Endothelial cell of umbilical vein (primary cell): ENCODE measurements around the gene TMPRSS3. TPM values are rescaled to one million over a fixed set of nuclear protein-coding genes. Genes with fewer than 3 reads are reported as not detected.

Experiments
- BruUV-seq: library from RNA; stranded (reverse); fragments of 400-500 nt; replicated peaks from 2 replicates; lab custom pipeline; 2021; lab: Mats Ljungman, UMichigan
- CTCF ChIA-PET: fragments of 300-600, 350-600 bp; sonication (Branson Sonifier 250); formaldehyde crosslinking; loops from one replicate; lab custom pipeline; 2021; ENCODE audit warnings: antibody characterized with exemption, inconsistent platforms; lab: Charles Lee
- POLR2A ChIA-PET: fragments of 300-600, 350-600 bp; sonication (Branson Sonifier 250); formaldehyde crosslinking; loops from one replicate; lab custom pipeline; 2021; ENCODE audit warnings: antibody characterized with exemption, inconsistent platforms; lab: Charles Lee
- DNase-seq: peaks from one replicate; pipeline ENCODE4 v3.0.0-alpha.2; 2011; ENCODE audit warnings: low read depth, low spot score
- FAIRE-seq: peaks from 2 replicates; lab custom pipeline; 2011; peaks lifted over from hg19 to GRCh38; lab: Jason Lieb, UNC
- H2AFZ ChIP-seq: 2 replicates; pipeline ENCODE4 v1.6.0; 2012; ENCODE audit warnings: low read depth, low read length, control low read depth, inconsistent platforms
- H3K27ac ChIP-seq: 2 replicates; pipeline ENCODE4 v1.5.1; 2011; ENCODE audit warnings: low read depth, mild to moderate bottlenecking, control low read depth, low read length, moderate library complexity; ENCODE audit not compliant: insufficient read depth
- H3K27me3 ChIP-seq, 2 experiments: 2 replicates each; pipeline versions ENCODE4 v1.6.0 to v1.6.1; 2011; ENCODE audit warnings: low read length in 2 of 2, mixed read lengths in 1 of 2; ENCODE audit not compliant: control insufficient read depth in 2 of 2, insufficient read depth in 2 of 2
- H3K36me3 ChIP-seq, 2 experiments: 2 replicates in 1 of 2; 3 replicates in 1 of 2; pipeline ENCODE4 v1.5.1; 2011; ENCODE audit warnings: low read length in 2 of 2, mild to moderate bottlenecking in 1 of 2, moderate library complexity in 1 of 2; ENCODE audit not compliant: control insufficient read depth in 2 of 2, insufficient read depth in 2 of 2; ENCODE audit errors: extremely low read depth in 1 of 2
- H3K4me1 ChIP-seq: 3 replicates; pipeline ENCODE4 v1.5.1; 2011; ENCODE audit warnings: mild to moderate bottlenecking, low read length; ENCODE audit not compliant: control insufficient read depth, insufficient read depth; ENCODE audit errors: extremely low read depth
- H3K4me2 ChIP-seq: 2 replicates; pipeline ENCODE4 v1.6.1; 2011; ENCODE audit warnings: low read length, control low read depth, mixed read lengths; ENCODE audit not compliant: insufficient read depth
- H3K4me3 ChIP-seq, 3 experiments: fragments of 200-600 bp in 1 of 3; sonication (generic), shearing (Covaris generic) in 1 of 3; replicated peaks in 1 of 3; 2 replicates each; pipeline ENCODE4 v1.5.1; 2011 to 2016; ENCODE audit warnings: control low read depth in 3 of 3, low read length in 3 of 3, mild to moderate bottlenecking in 2 of 3, inconsistent platforms in 1 of 3, low read depth in 1 of 3, moderate library complexity in 1 of 3; ENCODE audit not compliant: insufficient read depth in 1 of 3
- H3K79me2 ChIP-seq: 2 replicates; pipeline ENCODE4 v1.6.0; 2012; ENCODE audit warnings: low read length, inconsistent platforms; ENCODE audit not compliant: control insufficient read depth, insufficient read depth
- H3K9ac ChIP-seq: replicated peaks from 2 replicates; pipeline ENCODE3; 2011; ENCODE audit warnings: low read length, control low read depth; ENCODE audit not compliant: insufficient read depth; ENCODE audit errors: extremely low read depth
- H3K9me1 ChIP-seq: replicated peaks from 3 replicates; pipeline ENCODE4 v1.6.0; 2011; ENCODE audit warnings: mild to moderate bottlenecking, low read length; ENCODE audit not compliant: control insufficient read depth, insufficient read depth; ENCODE audit errors: extremely low read depth
- H3K9me3 ChIP-seq: replicated peaks from 2 replicates; pipeline ENCODE4 v1.5.1; 2012; ENCODE audit warnings: low read length, inconsistent platforms; ENCODE audit not compliant: control insufficient read depth, insufficient read depth
- H4K20me1 ChIP-seq: replicated peaks from 2 replicates; pipeline ENCODE3; 2011; ENCODE audit warnings: mild to moderate bottlenecking, low read length; ENCODE audit not compliant: control insufficient read depth, insufficient read depth; ENCODE audit errors: extremely low read depth
- CTCF ChIP-seq, 2 donors: IDR thresholded peaks; 1 replicate in 1 of 2; 2 replicates in 1 of 2; pipeline ENCODE4 v1.5.1; 2011; ENCODE audit warnings: low read length in 2 of 2, mild to moderate bottlenecking in 2 of 2, moderate library complexity in 2 of 2, control low read depth in 1 of 2, inconsistent platforms in 1 of 2, low read depth in 1 of 2; ENCODE audit not compliant: insufficient read depth in 1 of 2; ENCODE audit errors: extremely low read depth in 1 of 2
- EZH2 ChIP-seq: IDR thresholded peaks from 2 replicates; pipeline ENCODE4 v1.6.1; 2012; ENCODE audit warnings: borderline replicate concordance, low read depth, mild to moderate bottlenecking, moderate library complexity, low read length, inconsistent platforms; ENCODE audit not compliant: severe bottlenecking
- FOS ChIP-seq: IDR thresholded peaks from 2 replicates; pipeline ENCODE4 v1.6.1; 2011; ENCODE audit warnings: mild to moderate bottlenecking, low read length, moderate library complexity, borderline replicate concordance; ENCODE audit not compliant: insufficient read depth
- GATA2 ChIP-seq: IDR thresholded peaks from 2 replicates; pipeline ENCODE4 v1.7.0; 2011; ENCODE audit warnings: low read depth, mild to moderate bottlenecking, moderate library complexity, mixed read lengths, low read length; ENCODE audit not compliant: insufficient read length, insufficient read depth
- JUN ChIP-seq: IDR thresholded peaks from 2 replicates; pipeline ENCODE4 v1.6.1; 2011; ENCODE audit warnings: borderline replicate concordance, low read depth; ENCODE audit not compliant: insufficient read length, insufficient read depth
- MAX ChIP-seq: IDR thresholded peaks from 2 replicates; pipeline ENCODE4 v1.6.1; 2011; ENCODE audit not compliant: insufficient read depth, insufficient read length
- MYC ChIP-seq: IDR thresholded peaks from one replicate; pipeline ENCODE4 v1.6.1; 2011; ENCODE audit warnings: mild to moderate bottlenecking, low read depth, low read length
- POLR2A ChIP-seq: IDR thresholded peaks from 2 replicates; pipeline ENCODE4 v1.6.1; 2012; ENCODE audit warnings: low read depth, mild to moderate bottlenecking, control low read depth, low read length
- POLR2AphosphoS5 ChIP-seq: IDR thresholded peaks from 2 replicates; pipeline ENCODE4 v1.6.1; 2012; ENCODE audit warnings: low read depth, mild to moderate bottlenecking, control low read depth, low read length, moderate library complexity; ENCODE audit not compliant: insufficient read depth
- dilution Hi-C: fragments of 300-500 bp; cut with MboI; formaldehyde crosslinking; loops from one replicate; pipeline ENCODE4 v1.15.0; 2019; ENCODE audit warnings: low sequenced_read_pairs; ENCODE audit not compliant: extremely low pct_ligation_motif_present
- intact Hi-C: fragments of 100-400 bp; cut with micrococcal nuclease; formaldehyde crosslinking; loops from one replicate; pipeline ENCODE4 v1.10.0; 2022
- polyA plus RNA-seq, 4 experiments: library from polyadenylated mRNA; depleted of rRNA in 3 of 4; stranded (reverse) in 3 of 4; unstranded in 1 of 4; fragments of >200 nt; gene quantifications; 2 replicates each; pipeline versions ENCODE4 v1.2.1 to v1.2.3, GENCODE V29; 2011 to 2012; ENCODE audit warnings: missing spikeins in 1 of 4
- total RNA-seq: library from RNA; stranded (reverse); gene quantifications from 2 replicates; pipeline ENCODE4 v1.2.3, GENCODE V29; 2021

The TMPRSS3 gene
- total and polyA plus RNA-seq, 2 donors (not counting 3 experiments of a cell fraction or from before 2014, with no cell fraction given) = not detected

DNA sequence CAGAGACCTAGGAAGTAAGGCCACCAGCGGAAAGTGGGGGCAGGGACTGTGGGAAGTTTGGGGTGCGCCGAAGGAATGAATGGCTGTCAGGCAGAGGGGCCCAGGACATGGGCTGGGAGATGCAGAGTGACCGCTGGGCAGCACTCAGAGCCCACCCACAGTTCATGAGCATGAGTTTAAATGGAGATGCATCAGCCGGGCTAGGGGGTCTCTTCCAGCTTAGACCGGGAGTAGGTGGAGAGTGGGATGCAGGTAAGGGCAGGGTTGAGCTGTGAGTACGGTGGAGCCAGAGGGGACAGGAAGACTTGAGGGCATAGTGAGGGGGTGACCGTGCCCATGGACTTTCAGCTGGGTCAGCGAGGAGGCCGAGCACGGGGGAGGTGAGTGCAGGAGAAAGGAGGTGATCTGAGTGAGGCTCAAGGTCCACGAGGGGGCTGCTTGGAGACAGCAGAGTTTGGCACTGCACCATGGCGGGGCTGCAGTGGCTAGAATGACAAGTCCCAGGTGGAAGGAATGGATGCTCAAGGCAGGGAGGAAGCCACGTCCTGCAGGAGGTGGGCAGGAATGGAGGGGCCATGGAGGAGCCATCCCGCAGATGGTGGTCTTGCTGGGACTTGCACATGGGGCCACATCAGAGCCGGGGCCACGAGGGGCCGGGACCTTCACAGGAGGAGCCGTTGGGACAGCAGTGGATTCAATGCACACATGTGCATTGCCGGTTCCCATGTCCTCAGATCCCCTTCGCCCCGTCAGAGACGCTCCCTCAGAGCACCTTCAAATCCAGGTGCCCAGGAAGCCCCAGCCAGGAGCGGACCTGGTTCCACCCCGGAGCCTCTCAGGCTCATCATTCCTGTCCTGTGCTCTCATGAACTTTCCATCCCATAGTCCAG, 42.7 kb upstream of the TMPRSS3 start:
- ChIA-PET POLR2A (no interaction called here), CTCF (no interaction called here)

More for the DNA sequence above, 42.7 kb upstream of the TMPRSS3 start:
- Histone ChIP-seq H3K27me3 (no peaks in the 10 kb centered on the region), H3K27ac (no peak overlapping the region), H3K4me3 (no peak overlapping the region), H4K20me1 (no peaks in the 10 kb centered on the region), H3K36me3 (no peaks in the 10 kb centered on the region), H3K4me1 (no peaks in the 10 kb centered on the region), H3K79me2 (no peaks in the 10 kb centered on the region), H3K9ac (no peak overlapping the region), H2AFZ (no peak overlapping the region), H3K4me2 (no peak overlapping the region), H3K9me1 (no peaks in the 10 kb centered on the region), H3K9me3 (no peaks in the 10 kb centered on the region)
- TF ChIP-seq MYC (no peak), GATA2 (no peak), EZH2 (no peak), JUN (no peak), CTCF (IDR thresholded peaks at IDR 0.05; ENCODE audit: extremely low read depth in 1 of 2, insufficient read depth in 1 of 2, low read depth in 1 of 2, low read length in 2 of 2) (no peak), POLR2A (no peak), POLR2AphosphoS5 (no peak), MAX (no peak), FOS (no peak)
- DNase-seq (no peak), FAIRE-seq (no peak)
- dilution Hi-C loops (no loop called here), intact Hi-C loops (no loop called here)
- no TSS peak for BruUV-seq
